GM19395 (cell line): Measurements from ENCODE around the gene MNAT1.
A peak's percentile ranks its signal among the peaks of the same experiment; 100 is the strongest.
"Not testable (repeated sequence)": the region's sequence is repeated elsewhere in the genome, so short reads cannot be mapped to it uniquely, and the experiment has no call there.

Experiments
- ATAC-seq: cut with Tn5 transposase; IDR thresholded peaks from one replicate; pipeline ENCODE4 v1.9.1; 2021; ENCODE audit warnings: mild to moderate bottlenecking, moderate library complexity; ENCODE audit not compliant: unreplicated experiment

Gene MNAT1

DNA sequence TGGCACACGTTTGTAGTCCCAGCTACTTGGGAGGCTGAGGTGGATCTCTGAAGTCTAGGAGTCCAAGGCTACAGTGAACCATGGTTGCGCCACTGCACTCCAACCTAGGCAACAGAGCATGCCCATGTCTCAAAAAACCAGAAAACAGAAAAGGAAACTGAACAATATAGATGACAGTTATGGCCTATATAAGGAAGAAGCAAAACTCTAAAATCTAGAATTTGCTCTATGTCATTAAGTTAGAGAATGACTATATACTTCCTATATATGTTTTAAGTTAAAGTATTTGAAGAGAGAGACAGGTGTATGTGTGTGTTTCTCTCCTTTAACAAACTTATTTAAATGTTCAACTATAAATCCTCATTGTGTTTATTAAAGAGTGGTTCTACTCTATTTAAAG is 65.8 kb downstream of the MNAT1 start:
- no peak for ATAC-seq

DNA sequence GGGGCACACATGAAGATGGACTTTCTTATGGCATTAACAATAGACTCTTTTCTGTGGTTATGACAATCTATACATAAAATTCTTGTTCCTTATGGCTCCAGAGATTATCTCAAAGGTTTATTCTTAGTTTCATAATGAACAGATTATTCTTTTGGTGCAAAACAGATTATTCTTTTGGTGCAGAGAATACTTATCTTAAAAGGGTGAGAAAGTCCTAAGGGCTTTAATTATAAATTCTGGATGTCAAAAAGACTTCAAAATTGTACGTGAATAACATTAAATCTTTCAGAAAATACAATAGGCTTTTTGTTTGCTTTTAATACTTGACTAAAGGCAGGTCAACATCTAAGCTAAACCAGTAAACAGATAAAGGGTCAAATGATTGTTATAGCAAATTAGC is 69.3 kb downstream of the MNAT1 start:
- no peak for ATAC-seq

DNA sequence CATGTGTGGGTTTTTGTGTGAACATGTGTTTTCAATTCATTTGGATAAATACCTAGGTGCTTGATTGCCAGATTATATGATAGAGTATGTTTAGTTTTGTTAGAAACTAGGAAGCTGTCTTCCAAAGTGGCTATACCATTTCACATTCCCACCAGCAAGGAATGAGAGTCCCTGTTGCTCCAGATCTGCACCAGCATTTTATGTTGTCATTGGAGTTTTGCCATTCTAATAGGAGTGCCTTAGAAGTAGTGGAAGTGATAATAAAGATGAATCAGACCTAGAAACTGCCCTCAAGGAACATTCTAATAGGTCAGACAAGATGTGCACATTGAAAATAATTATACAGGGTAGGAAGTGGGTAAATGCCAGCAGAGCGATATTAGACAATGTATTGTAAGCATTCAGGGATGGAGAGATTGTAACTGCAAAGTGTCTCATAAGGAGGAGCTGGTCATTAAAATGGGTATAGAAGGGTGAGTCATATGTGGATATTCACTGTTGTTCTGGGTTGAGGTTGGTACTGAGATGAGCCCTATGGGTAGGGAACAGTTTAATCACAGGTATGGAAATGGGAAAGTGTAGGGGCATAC is 71.4 kb downstream of the MNAT1 start:
- no peak for ATAC-seq

- ATAC-seq = no peak
These were observed 72.7 kb downstream of the MNAT1 start for GRCh38 chr14:60807247-60807646.

DNA sequence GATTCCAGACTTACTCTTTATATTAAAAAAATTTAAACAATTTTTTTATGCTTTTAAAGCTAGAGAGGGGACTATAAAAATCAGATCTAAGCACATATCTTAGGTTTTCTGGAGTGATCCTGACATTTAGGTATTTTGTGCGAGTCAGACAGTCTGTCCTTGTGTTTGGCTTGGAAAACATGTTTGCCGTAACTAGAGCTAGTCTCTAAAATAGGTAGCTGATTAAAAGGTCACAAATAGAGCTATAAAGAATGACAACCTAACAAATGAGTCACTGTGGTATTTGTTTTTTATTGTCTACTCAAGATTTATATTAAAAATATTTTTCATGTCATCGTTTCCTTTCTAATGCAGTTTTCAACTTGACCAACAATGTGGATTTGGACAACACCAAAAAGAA is 73.4 kb downstream of the MNAT1 start:
- no peak for ATAC-seq

- ATAC-seq = no peak
These were observed 78.4 kb downstream of the MNAT1 start for GRCh38 chr14:60812987-60813386.

DNA sequence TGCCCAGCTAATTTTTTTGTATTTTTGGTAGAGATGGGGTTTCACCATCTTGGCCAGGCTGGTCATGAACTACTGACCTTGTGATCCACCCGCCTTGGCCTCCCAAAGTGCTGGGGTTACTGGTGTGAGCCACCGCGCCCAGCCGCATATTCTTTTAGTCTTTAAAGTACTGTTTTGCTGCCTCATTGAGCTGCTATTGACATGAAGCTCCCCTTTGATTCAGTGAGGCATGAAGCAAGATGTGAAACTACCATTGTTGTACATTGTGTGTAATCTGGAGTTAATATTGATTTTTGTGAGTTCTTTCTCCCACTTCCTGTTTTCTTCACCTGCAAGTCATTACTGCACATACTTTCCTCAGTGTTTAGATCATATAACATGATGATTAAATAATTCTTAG is 80.8 kb downstream of the MNAT1 start:
- peak; percentile 99 for ATAC-seq

- no peak for ATAC-seq
These were observed 82.6 kb downstream of the MNAT1 start for GRCh38 chr14:60817113-60817512.

DNA sequence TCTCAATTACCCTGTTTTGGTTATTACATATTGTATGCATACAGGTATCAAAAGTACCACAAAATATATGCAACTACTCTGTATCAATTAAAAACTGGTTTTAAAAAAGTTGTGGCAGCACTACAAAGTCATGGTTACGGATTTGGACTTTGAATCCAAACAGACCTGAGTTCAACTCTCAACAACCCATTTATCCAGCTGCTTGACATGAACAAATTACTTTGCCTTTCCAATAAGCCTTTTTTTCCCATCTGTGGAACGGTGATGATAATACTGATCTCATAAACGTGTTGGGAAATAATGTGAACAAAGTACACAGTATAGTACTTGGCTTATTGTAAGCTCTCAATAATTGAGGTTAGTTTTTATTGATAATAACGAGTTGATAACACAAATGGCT is 85.0 kb downstream of the MNAT1 start:
- no peak for ATAC-seq

DNA sequence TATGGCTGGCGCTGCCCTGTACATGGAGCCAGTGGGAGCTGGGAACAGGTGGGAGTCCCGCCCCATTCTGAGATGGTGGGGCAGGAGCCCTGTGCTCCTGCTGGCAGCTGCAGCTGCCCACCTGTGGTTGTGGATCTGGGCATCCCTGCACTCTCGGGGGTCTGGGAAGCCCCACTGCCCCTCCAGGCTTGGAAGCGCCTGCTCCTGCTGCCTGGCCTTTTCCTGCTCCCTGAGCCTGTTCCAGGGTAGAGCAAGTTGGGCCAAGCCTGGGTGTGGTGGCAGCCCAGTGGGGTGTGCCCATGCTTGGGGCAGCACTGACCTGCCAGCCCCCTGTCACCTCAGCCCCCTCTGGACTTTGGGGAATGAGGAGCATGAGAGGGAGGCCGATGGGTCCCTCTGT is 104.0 kb downstream of the MNAT1 start:
- no peak for ATAC-seq

DNA sequence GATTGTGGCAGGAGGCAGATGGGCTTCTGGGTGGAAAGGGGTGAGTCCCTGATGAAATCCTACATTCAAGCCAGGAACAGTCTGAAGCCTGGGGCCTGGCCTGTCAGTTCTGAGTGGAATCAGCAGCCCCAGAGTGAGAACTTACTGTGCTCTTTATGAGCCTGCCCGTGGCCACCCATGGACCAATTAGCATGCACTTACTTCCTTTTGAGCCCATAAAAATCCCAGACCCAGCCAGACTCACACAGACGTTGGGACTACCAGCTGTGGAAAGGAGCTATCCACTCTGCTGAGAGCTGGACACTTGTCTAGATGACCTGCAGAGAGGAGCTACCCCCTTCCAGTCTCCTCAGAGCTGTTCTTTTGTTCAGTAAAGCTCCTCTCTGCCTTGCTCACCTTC is 104.5 kb downstream of the MNAT1 start:
- no peak for ATAC-seq

- ATAC-seq = no peak
These were observed 105.1 kb downstream of the MNAT1 start for GRCh38 chr14:60839657-60840056.

DNA sequence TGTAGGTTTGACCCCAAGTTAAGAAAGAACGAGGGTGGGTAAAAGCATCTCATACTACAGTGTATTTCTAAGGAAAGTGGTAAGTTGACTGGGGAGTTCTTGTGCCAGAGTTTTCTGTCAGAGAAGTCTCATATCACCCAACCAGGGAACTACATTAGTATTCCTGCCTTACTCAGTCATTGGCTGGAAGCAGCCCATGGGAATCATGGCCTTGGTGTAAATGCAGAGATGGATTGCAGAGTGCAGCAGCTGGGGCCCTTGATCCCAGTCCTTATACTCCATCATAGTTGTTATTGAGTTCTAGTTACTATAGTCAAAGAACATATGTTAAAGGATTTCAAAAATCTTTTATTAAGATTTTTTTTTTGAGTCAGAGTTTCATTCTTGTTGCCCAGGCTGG is 105.8 kb downstream of the MNAT1 start:
- no peak for ATAC-seq

GRCh38 chr14:60845523-60845922 is 111.0 kb downstream of the MNAT1 start:
- peak; percentile 96 for ATAC-seq

DNA sequence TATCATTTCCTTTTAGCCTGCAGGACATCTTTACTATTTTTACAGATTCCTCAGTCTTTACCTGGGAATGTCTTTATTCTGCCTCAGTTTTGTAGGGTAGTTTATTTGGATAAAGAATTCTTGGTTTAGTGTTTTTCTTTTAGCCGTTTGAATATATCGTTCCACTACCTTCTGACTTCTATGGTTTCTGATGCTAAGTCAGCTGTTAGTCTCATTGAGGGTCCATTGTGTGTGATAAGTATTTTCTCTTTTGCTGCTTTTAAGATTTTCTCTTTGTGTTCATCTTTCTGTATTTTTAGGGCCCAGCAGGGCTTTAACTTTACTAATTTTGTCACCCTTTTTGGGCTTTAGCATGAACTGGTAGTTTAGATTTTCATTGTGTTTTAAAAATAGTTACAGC is 113.5 kb downstream of the MNAT1 start:
- ATAC-seq = no peak

DNA sequence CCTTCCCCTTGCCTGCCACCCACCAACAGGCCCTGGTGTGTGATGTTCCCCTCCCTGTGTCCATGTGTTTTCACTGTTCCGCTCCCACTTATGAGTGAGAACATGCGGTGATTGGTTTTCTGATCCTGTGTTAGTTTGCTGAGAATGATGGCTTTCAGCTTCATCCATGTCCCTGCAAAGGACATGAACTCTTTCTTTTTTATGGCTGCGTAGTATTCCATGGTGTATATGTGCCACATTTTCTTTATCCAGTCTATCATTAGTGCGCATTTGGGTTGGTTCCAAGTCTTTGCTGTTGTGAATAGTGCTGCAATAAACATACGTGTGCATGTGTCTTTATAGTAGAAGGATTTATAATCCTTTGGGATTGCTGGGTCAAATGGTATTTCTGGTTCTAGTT is 117.1 kb downstream of the MNAT1 start:
- not testable (repeated sequence) for ATAC-seq

DNA sequence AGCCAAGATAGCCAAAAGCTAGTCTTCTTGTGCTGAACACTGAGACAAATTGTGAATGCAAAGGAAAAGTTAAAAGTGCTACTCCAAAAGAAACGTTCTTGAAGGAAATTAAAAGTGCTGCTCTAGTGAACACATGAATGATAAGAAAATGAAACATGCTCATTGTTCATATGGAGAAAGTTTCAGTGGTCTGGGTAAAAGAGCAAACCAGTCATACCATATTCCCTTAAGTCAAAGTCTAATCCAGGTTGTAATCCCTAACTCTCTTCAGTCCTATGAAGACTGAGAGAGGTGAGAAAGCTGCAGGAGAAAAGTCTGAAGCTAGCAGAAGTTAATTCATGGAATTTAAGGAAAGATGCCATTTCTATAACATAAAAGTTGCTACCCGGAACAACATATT is 121.5 kb downstream of the MNAT1 start:
- no peak for ATAC-seq

- ATAC-seq = no peak
These were observed 125.0 kb downstream of the MNAT1 start for GRCh38 chr14:60859525-60859924.

DNA sequence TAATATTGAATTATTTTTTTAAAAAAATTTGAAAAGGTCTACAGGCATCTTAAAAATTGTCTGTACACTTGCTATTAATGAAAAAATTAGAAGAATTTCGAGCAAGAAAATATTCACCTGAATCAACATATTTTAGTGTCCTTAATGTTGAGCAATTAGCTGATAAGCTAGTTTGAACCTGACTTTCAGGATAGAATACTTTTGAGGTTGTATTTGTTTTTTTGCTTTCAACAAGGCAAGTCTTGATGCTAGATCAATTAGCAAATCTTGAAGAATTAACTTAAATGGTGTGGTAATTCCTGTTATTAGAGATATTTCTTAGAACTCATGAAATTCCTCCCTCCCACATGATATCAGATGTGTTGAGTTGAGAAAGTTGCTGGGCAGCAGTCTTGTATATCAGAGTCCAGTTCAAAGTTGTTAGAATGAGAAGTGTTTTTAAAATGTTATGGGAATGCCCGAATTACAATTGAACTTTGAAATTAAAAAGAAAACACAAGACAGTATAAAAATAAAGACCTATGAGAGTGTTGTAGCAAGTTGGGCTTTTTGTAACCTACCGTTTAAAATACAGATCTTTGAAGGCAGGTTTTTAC is 127.1 kb downstream of the MNAT1 start:
- no peak for ATAC-seq

DNA sequence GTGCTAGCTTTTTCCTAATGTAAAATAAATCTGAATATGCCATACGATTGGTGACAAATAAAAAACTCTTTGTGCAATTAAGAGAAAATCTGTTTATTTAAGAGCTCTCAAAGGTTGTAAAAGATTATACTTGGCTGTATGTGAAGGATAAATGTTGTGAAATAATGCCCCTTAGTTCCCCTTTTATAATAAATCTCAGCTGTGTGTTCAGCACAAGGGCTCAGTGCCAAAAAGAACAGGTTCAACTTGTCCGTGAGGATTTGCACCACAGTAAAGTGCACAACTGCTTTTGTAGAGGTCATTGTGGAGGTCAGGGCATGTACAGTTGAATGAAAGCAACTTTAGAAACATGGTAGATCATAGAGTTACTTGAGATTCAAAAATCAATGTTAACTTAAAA is 127.7 kb downstream of the MNAT1 start:
- no peak for ATAC-seq

DNA sequence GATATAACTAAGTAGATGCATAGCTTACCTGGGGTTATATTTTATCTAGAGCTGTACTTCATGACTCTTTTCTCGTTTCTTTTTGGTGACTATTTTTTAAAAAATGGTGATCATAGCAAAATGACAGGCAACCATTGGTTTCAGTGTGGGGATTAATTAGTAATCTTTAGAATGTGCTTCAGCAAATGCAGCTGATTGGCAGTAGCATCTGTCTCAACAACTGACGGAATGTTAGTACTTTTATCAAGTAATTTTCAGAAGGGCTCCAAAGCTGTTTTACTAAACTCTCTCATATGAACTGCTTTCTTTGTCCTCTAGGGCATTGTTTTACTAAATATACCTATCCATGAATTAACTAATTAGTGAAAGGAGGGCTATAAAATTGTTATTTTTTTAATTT is 128.7 kb downstream of the MNAT1 start:
- no peak for ATAC-seq

DNA sequence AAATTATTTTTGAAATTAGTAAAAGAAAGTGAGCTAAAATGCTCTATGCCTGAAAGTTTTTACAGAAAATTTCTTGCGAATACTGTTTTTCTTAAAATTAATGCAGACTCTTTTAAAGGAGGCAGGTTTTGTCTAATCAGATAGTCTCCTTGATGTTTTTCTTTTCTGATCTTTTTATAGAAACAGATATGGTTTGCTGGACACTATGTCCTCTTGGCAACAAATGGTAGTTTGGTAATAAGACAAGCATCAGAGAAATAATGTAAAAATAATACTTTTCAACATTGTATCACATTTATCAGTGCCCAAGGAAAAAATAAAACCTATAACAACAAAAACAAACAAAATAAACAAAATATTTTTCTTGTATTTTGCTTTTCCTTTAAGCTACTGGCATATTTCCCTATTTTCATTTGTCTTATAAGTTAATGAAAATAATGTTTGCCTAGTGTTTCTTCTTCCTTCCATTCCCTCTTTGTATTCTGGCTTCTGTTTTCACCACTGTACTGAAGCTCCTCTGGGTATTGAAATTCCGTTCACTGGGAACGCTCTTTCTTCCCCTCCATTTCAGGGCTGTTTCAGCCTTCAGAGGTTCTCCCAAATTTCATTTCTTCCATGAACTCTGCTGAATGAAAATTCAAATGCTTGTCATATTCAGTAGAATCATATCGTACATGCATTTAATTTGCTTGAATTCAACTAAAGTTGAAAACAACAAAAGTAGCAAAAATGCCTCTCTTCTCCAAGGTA is 131.0 kb downstream of the MNAT1 start:
- ATAC-seq = no peak
